HepG2 (cell line): ENCODE data around the gene PIP.

Experiments used
- CCAR2 ChIP-seq: fragments of 200-400 bp; formaldehyde crosslinking; optimal IDR thresholded peaks from 2 replicates; pipeline ENCODE3; 2018; ENCODE audit warnings: low read depth, mild to moderate bottlenecking, low read length, moderate library complexity
- CEBPB ChIP-seq: IDR thresholded peaks from 2 replicates; pipeline ENCODE4 v1.6.1; 2011; ENCODE audit warnings: low read depth, low read length, improper control_type of control experiment, borderline replicate concordance
- CHD4 ChIP-seq: fragments of 200-600 bp; sonication (generic); IDR thresholded peaks from 2 replicates; pipeline ENCODE4 v1.7.0; 2017; ENCODE audit warnings: mild to moderate bottlenecking, low read length, borderline replicate concordance
- ERF ChIP-seq: IDR thresholded peaks from 2 replicates; pipeline ENCODE4 v1.6.1; 2018; ENCODE audit warnings: missing biosample characterization, missing genetic modification reagents
- FOSL2 ChIP-seq: sonication (generic); formaldehyde crosslinking; IDR thresholded peaks from 2 replicates; pipeline ENCODE4 v1.4.0; 2020; ENCODE audit warnings: missing genetic modification reagents
- NCOA1 ChIP-seq: sonication (generic); formaldehyde crosslinking; IDR thresholded peaks from 2 replicates; pipeline ENCODE4 v1.9.0; 2021; ENCODE audit warnings: missing genetic modification reagents
- TF ChIP-seq, protein P1 (sequence below), 2 experiments: IDR thresholded peaks; 2 replicates each; pipeline ENCODE4 v1.6.1; 2011 to 2012; ENCODE audit warnings: low read length in 2 of 2, borderline replicate concordance in 1 of 2, low read depth in 1 of 2, mild to moderate bottlenecking in 1 of 2, moderate library complexity in 1 of 2
- TF ChIP-seq, protein P2 (sequence below): sonication (generic); formaldehyde crosslinking; IDR thresholded peaks from 2 replicates; pipeline ENCODE4 v1.5.0; 2020; ENCODE audit warnings: mild to moderate bottlenecking, missing genetic modification reagents, moderate library complexity
- TF ChIP-seq, protein P3 (sequence below): sonication (generic); formaldehyde crosslinking; conservative IDR thresholded peaks from 2 replicates; pipeline ENCODE4 v1.8.1; 2023; ENCODE audit warnings: missing genetic modification reagents

DNA sequence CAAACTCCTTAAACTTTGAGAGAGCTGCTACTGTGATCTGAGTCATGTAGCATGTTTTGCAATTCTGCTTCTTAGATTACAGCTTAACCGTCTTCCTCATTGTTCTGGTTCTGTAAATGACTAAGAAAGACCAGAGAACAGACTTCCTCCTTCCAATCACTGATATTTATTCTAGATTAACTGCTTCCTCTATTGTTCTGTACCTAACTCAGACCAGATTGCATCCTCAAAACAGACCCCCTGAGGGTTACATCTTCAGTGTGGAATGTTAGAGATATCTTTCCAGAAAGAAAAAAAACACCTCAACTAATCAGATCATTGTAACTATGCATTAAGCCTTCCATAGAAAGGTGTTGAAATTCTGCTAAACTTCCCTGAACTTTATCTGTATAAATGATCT lies 5.7 kb upstream of the PIP start:
- no peak for TF ChIP-seq CHD4
- TF ChIP-seq ERF (CRISPR knock-in tag): no peak
- TF ChIP-seq CEBPB: no peak
- TF ChIP-seq, protein P1, sequence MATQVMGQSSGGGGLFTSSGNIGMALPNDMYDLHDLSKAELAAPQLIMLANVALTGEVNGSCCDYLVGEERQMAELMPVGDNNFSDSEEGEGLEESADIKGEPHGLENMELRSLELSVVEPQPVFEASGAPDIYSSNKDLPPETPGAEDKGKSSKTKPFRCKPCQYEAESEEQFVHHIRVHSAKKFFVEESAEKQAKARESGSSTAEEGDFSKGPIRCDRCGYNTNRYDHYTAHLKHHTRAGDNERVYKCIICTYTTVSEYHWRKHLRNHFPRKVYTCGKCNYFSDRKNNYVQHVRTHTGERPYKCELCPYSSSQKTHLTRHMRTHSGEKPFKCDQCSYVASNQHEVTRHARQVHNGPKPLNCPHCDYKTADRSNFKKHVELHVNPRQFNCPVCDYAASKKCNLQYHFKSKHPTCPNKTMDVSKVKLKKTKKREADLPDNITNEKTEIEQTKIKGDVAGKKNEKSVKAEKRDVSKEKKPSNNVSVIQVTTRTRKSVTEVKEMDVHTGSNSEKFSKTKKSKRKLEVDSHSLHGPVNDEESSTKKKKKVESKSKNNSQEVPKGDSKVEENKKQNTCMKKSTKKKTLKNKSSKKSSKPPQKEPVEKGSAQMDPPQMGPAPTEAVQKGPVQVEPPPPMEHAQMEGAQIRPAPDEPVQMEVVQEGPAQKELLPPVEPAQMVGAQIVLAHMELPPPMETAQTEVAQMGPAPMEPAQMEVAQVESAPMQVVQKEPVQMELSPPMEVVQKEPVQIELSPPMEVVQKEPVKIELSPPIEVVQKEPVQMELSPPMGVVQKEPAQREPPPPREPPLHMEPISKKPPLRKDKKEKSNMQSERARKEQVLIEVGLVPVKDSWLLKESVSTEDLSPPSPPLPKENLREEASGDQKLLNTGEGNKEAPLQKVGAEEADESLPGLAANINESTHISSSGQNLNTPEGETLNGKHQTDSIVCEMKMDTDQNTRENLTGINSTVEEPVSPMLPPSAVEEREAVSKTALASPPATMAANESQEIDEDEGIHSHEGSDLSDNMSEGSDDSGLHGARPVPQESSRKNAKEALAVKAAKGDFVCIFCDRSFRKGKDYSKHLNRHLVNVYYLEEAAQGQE (IDR thresholded peaks at IDR 0.05; ENCODE audit: borderline replicate concordance in 1 of 2, low read depth in 1 of 2, low read length in 2 of 2): no peak
- TF ChIP-seq, protein P2, sequence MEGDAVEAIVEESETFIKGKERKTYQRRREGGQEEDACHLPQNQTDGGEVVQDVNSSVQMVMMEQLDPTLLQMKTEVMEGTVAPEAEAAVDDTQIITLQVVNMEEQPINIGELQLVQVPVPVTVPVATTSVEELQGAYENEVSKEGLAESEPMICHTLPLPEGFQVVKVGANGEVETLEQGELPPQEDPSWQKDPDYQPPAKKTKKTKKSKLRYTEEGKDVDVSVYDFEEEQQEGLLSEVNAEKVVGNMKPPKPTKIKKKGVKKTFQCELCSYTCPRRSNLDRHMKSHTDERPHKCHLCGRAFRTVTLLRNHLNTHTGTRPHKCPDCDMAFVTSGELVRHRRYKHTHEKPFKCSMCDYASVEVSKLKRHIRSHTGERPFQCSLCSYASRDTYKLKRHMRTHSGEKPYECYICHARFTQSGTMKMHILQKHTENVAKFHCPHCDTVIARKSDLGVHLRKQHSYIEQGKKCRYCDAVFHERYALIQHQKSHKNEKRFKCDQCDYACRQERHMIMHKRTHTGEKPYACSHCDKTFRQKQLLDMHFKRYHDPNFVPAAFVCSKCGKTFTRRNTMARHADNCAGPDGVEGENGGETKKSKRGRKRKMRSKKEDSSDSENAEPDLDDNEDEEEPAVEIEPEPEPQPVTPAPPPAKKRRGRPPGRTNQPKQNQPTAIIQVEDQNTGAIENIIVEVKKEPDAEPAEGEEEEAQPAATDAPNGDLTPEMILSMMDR: no peak
- TF ChIP-seq NCOA1: no peak
- no peak for TF ChIP-seq CCAR2
- TF ChIP-seq, protein P3, sequence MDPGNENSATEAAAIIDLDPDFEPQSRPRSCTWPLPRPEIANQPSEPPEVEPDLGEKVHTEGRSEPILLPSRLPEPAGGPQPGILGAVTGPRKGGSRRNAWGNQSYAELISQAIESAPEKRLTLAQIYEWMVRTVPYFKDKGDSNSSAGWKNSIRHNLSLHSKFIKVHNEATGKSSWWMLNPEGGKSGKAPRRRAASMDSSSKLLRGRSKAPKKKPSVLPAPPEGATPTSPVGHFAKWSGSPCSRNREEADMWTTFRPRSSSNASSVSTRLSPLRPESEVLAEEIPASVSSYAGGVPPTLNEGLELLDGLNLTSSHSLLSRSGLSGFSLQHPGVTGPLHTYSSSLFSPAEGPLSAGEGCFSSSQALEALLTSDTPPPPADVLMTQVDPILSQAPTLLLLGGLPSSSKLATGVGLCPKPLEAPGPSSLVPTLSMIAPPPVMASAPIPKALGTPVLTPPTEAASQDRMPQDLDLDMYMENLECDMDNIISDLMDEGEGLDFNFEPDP (CRISPR knock-in tag): no peak
- TF ChIP-seq FOSL2 (CRISPR knock-in tag): no peak
